HT-29 (cell line): Measurements from ENCODE around the gene CHID1. TPM values are rescaled to one million over a fixed set of nuclear protein-coding genes. Genes with fewer than 3 reads are reported as not detected.

ENCODE experiments used
- DNase-seq: peaks from one replicate; pipeline ENCODE4 v3.0.0-alpha.2; 2015; ENCODE audit warnings: low spot score
- total RNA-seq: library from RNA; depleted of rRNA; stranded (reverse); fragments of >200 nt; shearing (Covaris generic); gene quantifications from 2 replicates; pipeline ENCODE4 v1.2.3, GENCODE V29; 2014; rRNA removed

CHID1 gene
- 68.2 and 80.6 TPM in 2 replicates for total RNA-seq

DNA sequence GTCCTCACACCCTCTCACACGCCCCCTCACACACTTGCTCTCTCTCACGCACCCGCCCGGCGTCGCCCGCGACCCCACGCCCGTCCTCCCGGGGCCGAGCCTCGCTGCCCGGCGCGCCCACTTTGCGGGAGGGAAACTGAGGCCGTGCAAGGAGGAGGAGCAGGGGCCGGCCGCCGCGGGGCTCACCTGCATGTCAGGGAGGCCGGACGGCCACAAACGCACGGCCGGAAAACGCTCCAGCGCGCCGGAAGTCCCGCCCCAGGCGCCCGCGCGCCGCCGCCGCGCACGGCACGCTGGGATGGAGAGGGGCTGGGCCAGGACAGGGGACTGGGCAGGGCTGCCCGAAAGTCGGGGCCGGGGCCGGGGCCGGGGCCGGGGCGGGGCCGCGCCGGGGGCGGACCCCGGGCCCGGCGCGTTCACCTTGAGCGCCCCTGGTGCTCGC is at the start of gene CHID1:
TSS of gene CHID1 (minus strand) at position 222 of the 442 bp plus-strand sequence. CDS start 5,994 bp downstream, outside the sequence.
- DNase-seq: peak; percentile 86

DNA sequence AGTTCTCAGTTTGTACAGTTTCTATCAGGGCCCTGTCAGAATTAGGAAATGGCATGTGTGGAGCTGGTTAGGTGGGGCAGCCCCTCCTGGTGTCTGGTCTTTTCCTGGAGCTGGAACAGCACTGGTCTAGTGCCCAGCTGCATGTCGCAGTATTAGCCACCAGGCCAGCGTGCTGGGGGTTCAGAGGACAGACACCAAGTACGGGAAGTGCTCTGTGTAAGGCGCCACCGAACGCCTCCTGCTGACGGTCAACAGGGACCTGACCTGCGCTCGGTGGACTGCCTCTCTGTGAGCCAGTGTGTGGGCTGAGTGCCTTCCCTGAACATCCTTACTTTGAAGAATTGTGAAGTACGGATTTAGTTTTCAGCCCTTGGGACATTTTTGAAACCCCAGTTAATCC is 49.0 kb upstream of the CHID1 start:
- DNase-seq: no peak

DNA sequence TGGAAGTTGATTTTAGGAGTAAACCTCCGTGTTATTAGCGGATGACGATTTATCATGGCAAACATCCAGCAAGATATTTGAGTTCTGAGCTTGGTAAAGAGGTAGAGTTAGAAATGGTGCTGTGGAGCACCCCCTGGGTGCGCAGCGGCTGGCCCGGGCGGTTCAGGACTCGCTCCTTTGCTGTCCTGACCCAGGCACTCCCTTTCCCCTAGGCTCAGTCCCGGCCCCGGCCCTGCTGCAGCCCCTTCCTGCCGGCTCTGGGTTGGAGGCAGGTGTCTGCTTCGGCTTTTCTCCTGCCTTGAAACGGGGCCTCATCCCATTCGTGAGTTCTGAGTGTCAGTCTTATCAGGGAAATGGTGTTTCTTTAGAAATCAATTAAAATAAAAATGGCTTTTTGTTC is 48.4 kb upstream of the CHID1 start:
- no peak for DNase-seq

DNA sequence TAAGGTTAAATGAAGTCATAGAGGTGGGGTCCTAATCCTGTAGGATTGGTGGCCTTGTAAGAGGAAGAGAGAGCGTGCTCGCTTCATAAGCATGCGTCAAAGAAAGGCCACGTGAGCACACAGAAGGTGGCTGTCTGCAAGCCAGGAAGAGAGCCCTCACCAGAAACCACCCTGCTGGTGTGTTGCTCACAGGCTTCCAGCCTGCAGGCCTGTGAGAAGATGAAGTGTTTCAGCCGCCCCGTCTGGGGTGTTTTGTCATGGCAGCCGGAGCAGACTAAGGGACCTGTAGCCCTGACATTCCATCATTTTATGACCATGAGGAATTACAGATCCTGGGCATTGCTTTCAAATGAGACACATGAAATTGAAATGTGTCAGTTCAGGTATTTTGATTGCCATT is 47.5 kb upstream of the CHID1 start:
- DNase-seq: no peak

DNA sequence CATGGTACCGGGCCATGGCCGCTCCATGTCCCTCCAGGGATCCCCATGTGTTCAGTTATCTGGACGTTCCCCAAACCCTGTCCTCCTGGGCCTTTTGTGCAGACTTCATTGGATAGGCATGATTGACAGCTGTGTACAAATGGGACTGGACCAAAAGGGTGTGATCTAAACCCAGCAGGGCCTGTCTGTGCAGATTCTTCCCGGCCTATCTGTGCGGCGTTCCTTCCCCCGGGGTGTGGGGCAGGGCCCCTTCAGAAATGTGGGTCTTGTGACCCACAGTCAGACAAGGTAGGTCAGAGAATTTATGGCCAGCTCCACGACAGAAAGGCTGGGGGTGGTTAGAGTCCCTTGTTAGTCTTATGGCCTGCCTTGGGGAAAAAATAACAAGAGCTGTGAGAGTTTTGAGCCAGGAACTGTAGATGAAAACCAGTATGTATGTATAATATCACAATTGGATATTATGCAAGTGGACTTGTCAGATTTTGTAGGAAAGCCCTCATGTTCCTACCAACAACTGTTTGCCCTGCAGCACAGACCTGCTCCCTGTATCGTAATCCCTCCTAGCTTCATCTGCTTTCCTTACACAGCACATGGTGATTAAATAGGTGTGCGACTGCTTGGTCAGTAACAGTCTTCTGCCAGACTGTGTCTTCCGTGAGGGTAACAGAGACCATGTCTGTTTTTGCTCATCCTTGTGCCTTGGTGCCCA is 46.8 kb upstream of the CHID1 start:
- no peak for DNase-seq

DNA sequence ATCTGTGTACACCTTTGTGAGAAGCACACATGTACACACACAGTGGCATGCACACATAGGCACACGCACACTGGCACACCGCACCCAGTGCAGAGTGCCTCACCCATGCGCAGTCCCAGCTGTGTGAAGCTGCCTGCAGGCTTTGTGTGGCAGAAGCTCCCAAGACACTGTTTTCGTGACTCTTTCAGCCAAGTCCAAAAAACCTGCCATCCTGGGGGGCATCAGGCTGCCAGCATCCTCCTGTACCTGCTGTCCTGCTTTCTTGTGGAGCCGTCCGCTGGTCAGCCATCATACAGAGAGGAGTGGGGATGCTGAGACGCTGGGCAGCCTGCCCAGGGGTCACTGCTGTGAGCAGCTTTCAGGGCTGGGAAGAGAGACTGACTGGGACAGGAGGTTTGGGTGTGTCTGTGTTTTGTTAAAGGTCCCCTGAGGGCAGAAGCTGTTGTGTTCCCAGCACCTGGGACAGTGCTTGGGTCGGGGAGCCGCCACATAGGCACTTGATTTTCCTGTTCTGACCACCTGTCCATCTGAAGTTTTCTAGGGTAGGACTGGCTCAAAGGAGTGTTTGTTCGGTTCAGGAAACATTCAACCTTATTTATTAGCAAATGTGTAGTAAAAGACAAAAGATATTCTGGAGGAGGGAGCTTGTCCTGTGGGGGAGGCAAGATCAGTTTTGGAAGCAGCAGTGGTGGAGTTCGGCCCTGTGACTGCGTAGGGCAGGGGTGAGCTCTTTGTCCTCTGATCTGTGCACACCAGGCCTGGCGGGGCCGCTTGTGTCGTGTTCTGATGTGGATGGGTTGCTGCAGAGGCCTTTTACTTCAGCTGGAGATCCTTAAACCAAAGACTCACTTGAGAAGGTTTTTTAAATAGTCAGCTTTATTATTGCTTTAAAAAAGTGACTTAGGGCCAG is 44.8 kb upstream of the CHID1 start:
- DNase-seq: no peak

DNA sequence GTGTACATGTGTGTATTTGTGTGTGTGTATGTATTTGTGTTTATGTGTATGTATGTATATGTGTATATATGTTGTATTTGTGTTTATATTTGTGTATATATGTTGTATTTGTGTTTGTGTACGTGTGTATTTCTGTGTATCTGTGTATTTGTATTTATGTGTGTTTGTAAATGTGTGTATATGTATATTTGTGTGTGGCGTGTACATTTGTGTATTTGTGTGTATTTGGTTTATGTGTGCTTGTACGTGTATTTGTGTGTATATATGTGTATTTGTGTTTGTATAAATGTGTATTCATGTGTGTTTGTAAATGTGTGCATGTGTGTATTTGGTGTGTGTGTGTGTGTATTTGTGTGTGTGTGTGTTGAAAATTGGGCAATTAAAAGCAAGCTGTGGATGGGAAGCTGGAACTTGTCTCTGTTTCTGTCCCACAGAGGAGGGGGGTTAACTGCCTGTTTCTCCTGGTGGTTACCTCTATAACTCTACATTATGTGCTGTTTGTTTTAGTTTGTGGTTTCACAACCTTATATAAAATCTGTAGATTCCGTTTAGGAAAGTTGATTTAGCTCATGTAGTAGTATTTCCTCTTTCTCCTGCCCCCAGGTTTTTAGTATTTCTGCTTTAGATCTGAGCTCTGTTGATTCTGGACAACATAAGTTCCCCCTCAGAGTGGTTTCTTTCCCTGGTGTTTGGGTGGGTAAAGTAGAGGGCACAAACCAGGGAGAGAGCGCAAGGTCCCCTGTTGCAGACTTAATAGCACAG is 44.0 kb upstream of the CHID1 start:
- DNase-seq: no peak

DNA sequence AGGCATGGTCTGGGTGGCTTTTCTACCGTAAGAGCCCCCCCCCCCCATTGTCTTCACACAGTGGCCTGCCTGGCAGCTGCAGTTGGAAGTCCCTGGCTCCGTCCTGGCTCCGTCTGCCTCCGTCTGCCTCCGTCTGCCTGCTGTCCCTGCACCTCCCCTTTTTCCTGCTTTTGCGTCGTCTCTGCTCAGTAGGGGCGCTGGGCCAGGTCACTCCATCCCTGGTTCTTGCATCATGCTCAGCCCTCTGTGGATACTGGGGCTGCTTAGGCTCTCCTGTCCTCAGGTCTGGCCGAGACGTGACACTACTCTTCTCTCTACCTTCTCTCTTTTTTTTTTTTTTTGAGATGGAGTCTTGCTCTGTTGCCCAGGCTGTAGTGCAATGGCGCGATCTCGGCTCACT is 42.9 kb upstream of the CHID1 start:
- DNase-seq: no peak

DNA sequence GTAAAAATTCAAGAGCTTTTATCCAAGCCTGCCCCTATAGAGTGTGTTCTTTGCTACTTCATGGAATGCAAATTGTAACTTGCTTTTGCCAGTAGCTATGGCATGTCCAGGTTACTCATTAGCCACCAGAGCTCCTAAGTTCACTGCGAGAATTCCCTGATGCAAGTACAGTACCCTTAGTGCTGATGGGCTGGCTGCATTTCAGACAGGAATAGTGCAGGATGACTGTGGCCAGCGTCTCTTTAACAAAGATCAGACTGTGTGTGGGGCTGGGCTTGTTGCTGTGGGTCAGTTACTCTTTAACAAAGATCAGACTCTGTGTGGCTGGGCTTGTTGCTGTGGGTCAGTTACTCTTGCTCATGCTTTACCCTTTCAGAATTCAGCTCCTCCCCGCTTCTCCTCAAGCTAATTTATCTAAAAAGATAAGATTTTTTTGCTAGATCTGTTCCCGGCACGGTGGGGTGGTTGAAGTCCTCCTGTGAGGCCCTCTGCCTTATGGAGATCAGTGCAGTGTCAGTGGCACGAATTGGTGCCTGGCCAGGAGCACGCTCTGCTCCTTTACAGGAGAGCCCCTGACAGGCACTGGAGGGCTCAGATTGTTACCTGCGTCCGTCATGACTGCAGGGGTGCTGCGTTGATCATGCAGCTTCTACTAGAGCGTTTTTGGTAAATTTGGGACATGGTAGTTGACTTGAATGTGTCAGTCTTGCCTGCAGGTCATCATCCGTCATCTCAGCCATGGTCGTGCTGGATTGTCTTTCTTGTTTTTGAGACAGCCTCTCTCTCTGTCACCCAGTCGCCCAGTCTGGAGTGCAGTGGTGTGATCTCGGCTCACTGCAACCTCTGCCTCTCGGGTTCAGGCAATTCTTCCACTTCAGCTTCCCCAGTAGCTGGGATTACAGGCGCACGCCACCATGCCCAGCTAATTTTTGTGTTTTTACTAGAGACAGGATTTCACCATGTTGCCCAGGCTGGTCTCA is 42.1 kb upstream of the CHID1 start:
- DNase-seq: peak; percentile 85

DNA sequence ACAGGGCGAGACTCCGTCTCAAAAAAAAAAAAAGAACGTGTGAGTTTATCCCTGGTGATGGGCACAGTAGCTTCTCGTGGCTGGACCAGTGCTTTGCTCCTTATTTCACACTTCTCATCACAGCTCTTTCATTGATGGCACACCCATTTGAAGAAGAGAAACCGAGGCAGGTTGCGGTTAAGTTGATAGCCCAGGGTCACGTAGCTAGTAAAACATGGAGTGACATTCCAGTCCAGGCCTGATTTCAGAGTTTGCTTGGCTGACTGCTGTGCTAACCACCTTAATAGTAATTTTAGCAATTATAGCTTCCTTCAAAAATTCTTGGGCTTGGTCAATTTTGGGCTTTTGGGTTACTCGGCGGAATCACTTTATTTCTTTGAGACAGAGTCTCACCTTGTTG is 40.9 kb upstream of the CHID1 start:
- no peak for DNase-seq

DNA sequence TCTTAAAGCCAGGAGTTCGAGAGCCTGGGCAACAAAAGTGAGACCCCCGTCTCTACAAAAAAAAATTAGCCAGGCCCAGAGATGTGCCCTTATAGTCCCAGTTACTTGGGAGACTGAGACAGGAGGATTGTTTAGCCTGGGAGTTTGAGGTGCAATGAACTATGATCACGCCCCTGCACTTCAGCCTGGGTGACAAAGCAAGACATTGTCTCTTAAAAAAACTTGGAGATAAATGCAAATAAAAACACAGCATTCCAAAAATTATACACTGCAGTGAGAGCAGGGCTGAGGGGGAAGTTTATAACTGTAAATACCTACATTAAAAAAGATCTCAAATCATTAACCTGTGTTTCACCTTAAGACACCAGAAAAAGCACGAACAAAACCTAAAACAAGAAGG is 37.1 kb upstream of the CHID1 start:
- DNase-seq: no peak

DNA sequence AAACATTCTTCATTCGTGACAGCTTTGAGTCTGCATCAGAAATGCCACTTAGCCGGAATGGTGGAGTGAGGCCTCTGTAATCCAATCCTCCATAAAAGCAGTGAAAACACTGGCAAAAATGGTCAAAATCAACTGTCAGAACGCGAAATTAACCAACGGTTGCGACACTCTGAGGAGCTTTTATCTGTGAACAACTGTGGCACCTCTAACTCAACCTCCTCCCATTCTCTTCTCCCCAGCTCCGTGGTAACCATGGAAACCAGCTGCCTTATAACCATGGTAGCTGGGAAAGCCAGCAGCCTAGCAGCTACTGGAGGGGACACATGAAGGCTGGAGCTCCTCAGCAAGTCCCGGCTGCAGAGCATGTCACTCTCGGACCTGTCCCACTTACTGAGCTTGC is 35.4 kb upstream of the CHID1 start:
- no peak for DNase-seq

DNA sequence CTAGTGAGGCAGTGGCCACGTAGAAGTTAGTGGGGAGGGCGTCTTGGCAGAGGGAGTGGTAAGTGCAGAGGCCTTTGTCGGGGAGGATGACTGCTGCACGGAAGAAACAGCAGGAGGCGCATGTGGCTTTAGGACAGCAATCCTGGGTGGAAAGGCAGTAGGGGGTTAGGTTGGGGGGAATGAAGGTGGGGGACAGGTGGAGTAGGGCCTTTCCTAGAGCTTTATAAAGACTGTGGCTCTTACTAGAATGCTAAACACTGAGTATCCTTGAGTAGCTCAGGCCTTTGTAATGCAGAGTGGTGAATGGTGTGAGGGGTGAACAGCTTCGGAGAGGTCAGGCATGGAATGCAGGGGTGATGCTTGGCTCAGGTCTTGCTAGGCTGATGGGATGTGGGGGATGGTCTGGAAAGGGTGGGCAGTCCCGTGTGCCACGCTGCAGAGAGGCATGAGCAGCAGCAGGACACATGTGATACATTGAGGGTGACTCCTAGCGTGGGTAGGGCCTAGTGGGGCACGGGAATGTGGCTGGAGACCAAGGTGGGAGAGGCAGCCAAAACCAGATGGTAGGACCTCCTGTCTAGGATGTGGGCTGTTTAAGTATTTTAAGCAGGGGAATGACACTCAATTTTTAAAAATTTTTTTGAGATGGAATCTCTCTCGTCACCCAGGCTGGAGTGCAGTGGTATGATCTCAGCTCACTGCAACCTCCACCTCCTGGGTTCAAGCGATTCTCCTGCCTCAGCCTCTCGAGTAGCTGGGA is 34.3 kb upstream of the CHID1 start:
- no peak for DNase-seq

DNA sequence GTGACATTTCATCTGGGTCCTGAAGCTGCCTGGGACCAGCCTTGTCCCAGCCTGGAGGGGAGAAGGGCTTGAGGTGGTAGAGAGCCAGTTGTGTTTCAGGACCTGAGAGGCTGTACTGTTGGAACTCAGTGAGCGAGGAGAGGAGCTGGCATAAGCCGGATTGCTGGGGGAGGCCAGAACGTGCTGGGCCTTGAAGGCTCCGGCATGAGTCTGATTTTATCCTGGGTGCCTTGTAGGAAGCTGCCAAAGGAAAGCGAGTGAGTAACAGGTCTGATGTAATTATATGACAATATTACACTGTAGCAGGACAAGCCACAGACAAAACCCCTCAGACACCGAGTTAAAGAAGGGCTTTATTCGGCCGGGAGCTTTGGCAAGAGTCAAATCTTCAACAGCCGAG is 32.2 kb upstream of the CHID1 start:
- DNase-seq: no peak

DNA sequence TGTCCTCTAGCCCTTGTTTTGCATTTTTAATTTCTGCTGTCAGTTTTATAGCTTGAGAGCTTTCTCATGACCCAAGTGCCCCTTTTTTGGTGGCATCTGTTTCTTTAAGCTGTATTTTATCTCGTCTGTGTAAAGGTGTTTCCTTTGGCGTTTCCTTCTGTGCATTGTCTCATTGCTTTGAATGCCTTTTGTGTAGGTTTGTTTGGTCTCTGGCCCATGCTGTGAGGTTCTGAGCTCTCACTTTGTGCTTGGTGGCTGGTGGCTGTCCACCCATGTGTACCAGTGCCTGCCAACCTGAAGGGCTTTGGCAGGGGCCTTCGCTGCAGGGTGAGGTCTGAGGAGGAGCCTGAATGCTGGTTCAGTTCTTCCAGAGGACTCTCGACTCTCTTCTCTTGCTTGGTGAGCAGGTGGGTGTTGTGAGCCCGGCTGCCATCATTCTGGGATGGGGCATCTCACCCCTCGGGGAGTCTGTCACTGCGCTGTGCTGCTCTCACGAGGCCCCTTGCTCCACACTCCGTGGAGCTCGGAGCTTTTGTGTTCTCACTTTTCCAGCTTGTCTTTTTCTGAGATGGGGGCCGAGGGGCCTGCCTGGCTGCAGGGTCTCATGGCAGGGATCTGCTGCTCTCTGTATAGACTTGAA is 30.0 kb upstream of the CHID1 start:
- no peak for DNase-seq

DNA sequence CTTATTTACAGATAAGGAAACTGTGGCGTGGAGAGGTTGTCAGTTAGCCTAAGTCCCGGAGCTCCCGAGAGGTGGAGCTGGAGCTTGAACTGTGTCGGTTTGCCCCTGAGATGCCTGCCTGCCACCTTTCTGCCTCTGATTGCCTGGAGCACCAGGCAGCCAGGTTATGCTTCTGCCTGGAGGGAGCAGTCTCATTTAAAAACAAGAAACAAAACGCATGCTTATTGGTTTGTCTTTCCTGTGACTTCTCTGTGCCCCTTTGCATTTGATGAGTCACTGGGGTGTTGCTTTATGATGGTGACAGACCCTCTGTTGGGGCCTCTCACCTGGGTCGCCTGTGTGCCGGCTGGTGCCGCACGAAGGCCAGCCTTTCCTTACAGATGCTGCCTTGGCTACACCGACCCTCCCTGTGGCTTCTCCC is 27.2 kb upstream of the CHID1 start:
- DNase-seq: no peak

DNA sequence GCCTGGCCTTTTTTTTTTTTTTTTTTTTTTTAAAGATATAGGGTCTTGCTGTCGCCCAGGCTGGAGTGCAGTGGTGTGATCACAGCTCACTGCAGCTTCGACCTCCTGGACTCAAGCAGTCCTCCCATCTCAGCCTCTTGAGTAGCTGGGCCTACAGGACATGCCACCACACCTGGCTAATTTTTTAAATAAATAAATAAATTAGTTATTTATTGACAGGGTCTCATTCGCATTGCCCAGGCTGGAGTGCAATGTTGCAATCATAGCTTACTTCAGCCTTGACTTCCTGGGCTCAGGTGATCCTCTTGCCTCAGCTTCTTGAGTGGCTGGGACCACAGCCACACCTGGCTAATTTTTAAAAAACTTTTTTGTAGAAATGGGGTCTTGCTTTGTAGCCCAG is 25.6 kb upstream of the CHID1 start:
- no peak for DNase-seq

DNA sequence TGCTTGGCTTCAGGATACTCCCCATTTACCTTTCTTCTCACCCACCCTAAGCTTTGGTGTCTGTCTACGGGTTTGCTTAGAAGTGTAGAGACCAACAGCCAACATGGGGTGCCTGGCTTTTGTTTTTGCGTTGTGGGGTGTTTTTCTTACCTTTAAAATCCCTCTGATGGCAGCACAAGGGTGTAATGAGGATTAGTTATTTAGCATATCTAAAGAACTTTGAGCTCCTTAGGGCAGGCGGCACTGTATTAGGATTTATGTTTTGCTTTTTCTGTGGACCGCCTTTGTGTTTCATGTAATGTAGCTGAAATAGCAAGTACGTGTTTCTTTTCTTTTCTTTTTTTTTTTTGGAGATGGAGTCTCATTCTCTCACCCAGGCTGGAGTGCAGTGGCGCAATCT is 23.9 kb upstream of the CHID1 start:
- no peak for DNase-seq

DNA sequence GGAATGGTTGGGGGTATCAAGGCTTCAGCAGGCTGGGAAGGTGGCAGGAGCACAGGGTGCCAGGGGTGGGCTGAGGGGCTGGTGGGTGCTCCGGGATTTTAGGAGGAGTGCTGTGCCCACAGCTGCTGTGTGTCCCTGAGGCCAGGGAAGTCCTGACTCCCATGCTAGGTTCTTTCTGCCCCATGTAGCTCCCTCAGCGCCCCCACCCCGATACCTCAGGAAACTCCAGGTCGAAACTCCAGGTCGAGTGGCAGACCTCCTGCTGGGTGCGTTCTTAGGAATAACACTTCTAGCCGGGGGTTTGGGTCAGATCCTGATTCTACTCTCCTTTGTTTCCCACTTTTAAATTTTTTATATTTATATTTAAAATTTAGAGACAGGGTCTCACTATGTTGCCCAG is 23.3 kb upstream of the CHID1 start:
- DNase-seq: no peak
